ENCODE measurements around the gene ARHGEF17.
A peak's percentile ranks its signal among the peaks of the same experiment; 100 is the strongest.

ARHGEF17 gene

GRCh38 chr11:73382183-73382582, 74.1 kb downstream of the ARHGEF17 start:
- no peak for DNase-seq (ENCODE audit: low read depth)

GRCh38 chr11:73382747-73383146, 74.7 kb downstream of the ARHGEF17 start:
- no peak for DNase-seq (ENCODE audit: low read depth)

DNA sequence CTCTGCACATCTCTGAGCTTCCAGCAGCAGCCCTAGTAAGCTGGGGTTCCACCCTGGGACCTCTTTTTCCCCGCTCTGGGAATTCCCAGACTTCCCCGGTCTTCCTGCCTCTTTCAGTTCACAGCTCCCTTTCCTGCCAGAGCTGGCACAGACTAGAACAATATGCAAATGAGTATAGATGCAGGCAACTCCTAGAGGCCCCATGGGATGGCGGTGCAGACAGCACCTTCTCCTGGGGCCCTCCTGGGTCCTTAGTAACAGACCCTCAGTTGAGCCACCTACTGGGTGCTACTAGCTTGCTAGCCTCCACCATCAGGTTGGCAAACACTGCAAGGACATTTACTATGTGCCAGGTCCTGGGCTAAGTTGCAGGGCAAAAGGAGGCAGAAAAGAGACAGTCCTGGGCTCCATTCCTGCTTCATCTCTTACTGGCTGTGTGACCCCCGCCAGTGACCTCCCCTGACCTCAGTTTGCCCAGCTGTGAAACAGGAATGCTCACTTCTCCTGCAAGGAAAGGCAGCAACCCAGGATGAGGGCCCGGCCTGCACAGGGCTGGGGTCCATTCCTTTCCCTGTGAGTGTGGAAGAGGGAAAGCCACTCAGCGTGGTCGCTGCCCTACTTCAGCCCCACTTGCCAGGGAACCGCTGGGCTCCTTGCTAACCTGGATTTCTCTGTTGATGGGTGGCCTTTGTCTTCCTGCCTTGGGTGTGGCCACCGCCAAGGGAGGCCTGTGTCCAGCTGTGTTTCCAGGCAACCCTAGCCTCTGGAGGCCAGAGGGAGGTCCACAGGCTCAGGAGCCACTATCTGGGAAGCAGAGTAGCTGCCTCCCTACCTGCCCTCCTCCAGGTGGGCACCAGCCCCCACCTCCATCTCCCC, 75.4 kb downstream of the ARHGEF17 start:
- DNase-seq (ENCODE audit: low read depth): no peak

DNA sequence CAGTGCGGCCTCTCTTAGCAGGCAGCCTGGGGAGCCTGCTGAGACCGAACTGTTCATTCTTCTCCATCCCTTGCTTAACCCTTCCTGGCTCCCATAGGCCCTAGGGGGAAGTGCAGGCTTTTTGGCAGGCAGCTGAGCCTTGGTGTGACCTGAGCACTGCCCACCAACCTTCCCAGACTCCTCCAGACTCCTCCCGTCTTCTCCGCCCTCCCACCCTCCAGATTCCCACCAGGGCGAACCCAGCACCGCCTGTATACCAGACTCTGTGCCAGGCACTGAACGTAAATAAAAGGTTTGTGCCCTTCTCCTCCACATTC, 76.0 kb downstream of the ARHGEF17 start:
- DNase-seq (ENCODE audit: low read depth): no peak

GRCh38 chr11:73384531-73384871, 76.4 kb downstream of the ARHGEF17 start:
- DNase-seq (ENCODE audit: low read depth): no peak

DNA sequence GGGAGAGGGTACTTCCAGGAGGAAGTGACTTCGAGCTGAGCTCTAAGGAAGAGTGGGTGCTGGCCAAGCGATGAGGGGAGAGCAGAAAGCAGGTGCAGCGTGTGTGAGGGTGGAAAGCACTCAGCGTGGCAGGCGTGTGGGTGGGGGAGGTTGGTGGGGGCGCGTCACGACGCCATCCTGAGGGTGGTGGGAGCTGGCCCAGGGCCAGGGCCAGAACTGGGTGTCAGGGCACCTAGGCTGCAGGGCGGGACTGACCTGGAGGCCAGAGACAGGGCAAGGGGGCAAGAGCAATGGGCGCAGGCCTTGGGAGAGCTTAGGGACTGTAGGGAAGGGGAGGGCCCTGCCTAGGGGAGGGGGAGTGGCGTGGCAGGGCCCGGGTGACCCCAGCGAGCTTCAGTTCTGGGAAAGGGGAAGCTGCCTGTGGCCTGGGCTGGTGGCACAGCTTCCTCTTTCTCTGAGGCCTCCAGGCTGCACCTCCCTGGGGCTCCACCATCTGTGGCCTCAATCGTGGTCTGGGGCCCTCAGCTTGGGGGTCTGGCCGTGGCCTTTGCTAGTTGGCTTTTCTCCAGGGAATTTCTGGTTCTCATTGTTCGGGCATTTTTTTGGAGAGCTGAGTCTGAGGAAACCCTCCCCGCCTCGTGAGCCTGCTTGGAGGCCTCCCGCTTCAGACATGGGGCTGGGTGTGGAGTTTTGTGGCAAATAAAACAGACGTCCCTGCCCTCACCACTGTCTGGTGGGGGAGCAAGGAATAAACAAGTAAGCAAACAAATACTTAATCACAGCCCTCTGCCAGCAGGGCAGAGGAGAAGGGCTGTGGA, 77.0 kb downstream of the ARHGEF17 start:
- peak; percentile 20 for DNase-seq (ENCODE audit: low read depth)

GRCh38 chr11:73386016-73386415, 77.9 kb downstream of the ARHGEF17 start:
- no peak for DNase-seq (ENCODE audit: low read depth)

GRCh38 chr11:73386546-73386945, 78.5 kb downstream of the ARHGEF17 start:
- DNase-seq (ENCODE audit: low read depth): no peak

DNA sequence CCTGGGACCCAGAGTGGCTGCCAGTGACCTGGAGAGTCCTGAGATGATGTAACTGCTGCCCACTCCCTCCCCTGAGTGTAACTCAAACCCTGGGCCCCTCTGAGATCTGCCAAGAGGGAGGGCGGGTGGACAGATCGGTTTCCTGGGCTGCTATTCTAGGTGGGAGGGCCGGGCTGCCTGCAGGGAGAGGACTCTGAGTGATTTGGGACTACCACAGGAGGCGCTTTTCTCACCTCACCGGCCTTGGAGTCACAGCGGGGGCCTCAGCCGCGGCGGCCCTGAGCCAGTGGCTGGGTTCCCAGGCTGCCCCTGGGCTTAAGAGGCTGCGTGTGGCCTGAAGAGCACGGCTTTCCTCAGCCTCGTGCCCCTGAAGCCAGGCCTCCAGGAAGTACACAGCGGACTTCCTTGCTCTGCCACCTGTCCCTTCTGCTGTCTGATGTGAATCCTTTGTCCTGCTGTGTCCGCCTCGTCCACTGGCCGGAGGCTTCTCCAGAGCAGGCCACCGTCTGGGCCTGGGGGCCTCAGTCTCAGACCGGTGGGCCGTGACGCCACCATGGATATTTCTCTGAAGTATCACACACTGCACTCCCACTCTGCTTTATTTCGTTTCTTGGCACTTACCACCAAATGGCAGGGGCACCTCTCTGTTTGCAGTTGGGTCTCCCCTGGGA, 79.7 kb downstream of the ARHGEF17 start:
- no peak for DNase-seq (ENCODE audit: low read depth)

DNA sequence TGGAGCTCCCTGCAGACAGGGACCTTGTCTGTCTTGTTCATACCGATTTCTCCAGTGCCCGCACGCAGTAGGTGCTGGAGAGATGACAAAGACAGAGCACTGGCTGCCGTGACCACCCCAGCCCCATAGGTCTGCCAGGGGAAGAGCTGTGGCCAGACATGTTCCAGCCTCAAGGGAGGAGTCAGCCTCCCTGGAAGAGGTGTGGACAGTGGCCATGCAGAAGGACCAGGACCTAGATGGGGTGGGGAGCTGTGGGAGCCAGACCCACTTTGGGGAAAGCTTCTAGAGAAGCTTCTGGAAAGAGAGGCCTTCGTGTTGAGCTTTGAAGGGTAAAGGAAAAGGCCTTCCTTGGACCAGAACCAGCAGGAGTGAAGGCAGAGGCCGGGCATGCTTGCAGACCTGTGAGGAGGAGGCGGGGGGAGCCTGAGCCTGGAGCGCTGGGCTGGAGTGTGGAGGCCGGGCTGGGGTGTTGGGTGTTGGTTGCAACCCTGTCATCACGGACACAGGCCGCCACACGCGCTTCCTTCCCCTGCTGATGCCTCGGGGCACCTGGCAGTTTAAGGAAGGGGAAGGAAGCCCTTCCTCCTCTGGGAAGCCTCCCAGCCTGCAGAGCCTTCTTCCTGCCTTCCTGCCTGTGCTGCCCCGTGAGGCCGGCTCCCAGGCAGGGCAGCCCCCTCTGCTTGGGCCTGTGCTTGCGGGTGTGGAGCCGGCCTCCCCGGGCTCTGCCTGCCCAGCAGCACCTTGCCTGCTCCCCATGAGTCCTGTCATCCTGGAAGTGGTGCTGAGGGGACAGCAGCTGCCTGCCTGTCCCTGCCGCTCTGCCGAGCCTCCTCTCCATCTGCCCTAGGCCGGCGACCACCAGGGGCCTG, 80.4 kb downstream of the ARHGEF17 start:
- peak; percentile 15 for DNase-seq (ENCODE audit: low read depth)

DNA sequence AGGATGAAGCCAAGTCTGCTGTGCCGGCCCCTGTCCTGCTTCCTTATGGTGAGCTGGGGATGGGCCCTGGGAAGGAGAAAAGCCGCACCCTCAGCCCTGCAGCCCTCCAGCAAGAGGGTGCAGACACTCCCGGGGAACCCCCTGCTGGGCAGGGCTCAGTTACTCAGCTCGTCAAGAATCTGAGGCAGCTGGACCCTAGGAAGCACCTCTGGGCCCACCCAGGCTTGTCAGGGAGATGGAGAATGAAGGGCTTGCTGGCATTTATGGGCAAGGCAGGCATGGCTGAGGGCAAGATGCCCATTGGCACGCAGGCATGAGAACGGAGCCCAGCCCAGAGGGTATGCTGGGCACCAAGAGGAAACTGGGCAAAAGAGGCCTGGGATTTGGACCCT, 81.1 kb downstream of the ARHGEF17 start:
- no peak for DNase-seq (ENCODE audit: low read depth)

DNA sequence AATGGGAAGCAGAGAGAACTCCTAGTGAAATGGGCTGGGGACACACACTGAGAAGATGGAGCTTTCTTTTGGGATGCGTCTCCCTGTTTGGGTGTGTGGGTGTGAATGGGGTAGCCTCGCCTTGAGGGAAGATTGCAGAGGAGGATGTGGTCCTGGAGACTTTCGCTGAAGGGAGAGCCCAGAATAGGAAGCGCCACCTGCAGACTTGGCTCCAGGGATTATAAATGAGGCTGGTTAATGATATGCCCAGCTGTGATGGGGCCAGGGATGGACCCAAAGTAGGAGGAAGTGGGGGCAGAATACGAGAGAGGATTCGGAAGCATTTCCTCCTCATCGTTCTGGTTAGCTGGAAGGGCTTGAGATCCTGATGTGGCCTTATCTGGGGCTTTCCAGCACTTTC, 81.8 kb downstream of the ARHGEF17 start:
- DNase-seq (ENCODE audit: low read depth): no peak

- DNase-seq (ENCODE audit: low read depth): no peak
These were observed 82.8 kb downstream of the ARHGEF17 start for GRCh38 chr11:73390601-73391565.

GRCh38 chr11:73391665-73392064, 83.6 kb downstream of the ARHGEF17 start:
- DNase-seq (ENCODE audit: low read depth): no peak

GRCh38 chr11:73392108-73393010, 84.3 kb downstream of the ARHGEF17 start:
- no peak for DNase-seq (ENCODE audit: low read depth)

DNA sequence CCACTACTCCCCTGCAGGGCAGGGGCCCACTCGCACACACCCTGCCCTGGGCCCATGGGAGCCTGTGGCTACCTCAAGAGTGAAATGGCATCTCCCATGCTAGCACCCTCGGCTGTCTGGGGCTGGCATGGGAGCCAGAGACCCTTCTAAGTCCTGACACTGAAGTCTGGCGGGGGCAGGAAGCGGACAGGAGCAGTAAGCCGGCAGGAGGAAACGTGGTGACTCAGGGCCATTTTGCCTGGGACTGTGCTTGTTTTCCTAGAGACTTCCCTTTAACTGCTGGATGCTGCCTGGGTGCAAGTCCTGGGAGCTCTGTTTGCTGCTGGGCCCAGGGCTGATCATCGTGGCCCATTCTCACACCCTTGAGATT, 84.9 kb downstream of the ARHGEF17 start:
- peak; percentile 16 for DNase-seq (ENCODE audit: low read depth)

DNA sequence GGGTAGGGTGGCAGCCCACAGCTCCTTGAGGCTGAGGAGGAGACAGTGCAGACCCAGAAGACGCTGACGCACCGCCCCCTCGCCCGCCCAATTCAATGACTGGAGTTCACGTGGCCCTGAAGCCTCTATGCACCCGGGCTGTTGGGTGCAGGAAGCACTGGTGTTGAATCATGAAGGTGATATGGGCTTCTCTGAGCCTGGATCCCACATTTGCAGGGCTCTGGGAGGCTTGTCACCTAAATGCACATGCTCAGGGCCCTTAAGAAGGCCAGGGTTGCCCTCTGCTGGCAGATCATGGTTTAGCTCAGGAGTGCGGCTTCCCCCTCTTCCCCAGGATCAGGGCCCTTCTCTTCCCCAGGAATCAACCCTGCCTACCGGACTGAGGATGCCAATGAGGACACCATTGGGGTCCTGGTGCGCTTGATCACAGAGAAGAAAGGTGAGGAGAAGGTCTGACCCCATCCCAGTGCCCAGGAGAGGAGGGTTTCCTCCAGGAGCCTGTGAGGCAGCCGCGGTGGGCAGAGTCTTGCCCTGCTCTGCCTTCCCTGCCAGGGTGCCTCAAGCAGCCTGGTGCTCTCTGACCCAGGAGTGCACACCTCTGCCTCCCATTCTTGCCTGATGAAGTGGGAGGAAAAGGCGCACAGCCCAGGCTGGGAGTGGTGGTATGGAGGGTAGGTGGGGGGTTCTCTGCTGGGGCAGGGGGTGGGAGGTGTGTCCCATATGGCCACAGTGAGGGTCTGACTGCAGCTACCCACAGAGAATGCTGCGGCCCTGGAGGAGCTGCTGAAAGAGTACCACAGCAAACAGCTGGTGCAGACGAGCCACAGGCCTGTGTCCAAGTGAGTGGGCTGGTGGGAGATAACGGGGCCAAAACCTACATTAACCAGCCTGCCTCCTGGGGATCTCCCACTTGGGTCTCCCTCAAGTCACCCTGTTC, 85.7 kb downstream of the ARHGEF17 start:
- DNase-seq (ENCODE audit: low read depth): peak; percentile 79

DNA sequence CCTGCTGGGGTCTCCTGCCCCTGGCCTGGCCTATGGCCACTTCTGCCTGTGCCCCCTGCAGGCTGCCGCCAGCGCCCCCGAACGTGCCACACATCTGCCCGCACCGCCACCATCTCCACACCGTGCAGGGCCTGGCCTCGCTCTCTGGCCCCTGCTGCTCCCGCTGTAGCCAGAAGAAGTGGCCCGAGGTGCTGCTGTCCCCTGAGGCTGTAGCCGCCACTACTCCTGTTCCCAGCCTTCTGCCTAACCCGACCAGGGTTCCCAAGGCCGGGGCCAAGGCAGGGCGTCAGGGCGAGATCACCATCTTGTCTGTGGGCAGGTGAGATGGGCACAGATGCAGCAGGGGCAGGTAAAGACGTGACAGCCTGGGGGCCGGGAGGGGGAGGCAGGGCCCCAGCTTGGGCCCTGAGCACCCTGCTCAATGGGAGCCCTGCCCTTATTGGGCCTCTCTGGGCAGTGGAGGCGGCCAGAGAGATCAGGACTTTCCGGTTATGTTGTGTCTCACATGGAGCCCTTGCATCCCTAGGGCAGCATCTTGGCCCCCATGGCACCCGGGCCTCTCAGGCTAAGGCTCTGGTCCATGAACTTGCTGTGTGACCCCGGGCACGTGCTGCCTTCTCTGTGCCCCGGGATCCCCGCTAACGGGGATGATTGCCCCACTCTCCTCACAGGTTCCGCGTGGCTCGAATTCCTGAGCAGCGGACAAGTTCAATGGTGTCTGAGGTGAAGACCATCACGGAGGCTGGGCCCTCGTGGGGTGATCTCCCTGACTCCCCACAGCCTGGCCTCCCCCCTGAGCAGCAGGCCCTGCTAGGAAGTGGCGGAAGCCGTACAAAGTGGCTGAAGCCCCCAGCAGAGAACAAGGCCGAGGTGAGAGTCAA, 86.6 kb downstream of the ARHGEF17 start:
- no peak for DNase-seq (ENCODE audit: low read depth)
